HepG2 (cell line): Measurements from ENCODE around the gene PHTF2. TPM values are rescaled to one million over a fixed set of nuclear protein-coding genes. Genes with fewer than 3 reads are reported as not detected.

Source experiments
- ATAC-seq: fragments of 200-7000 bp; cut with Tn5 transposase; 3 replicates; pipeline ENCODE4 v1.9.1; 2020; ENCODE audit warnings: mild to moderate bottlenecking, moderate library complexity
- BruUV-seq: library from RNA; stranded (reverse); fragments of 400-500 nt; replicated peaks from 2 replicates; lab custom pipeline; 2021; lab: Mats Ljungman, UMichigan
- CTCF ChIA-PET: fragments of 300-600 bp; formaldehyde crosslinking; extraction: SDS; loops from one replicate; lab custom pipeline; 2021; ENCODE audit warnings: low total read pairs, inconsistent platforms, low intra/inter-chr PET ratio; lab: Yijun Ruan, JAX
- POLR2A ChIA-PET: fragments of 350-600 bp; sonication (Branson Sonifier 250); formaldehyde crosslinking; loops from one replicate; lab custom pipeline; 2020; ENCODE audit warnings: antibody characterized with exemption, inconsistent platforms; lab: Yijun Ruan, JAX
- DNase-seq: peaks from one replicate; pipeline ENCODE4 v3.0.0-alpha.2; 2015; ENCODE audit warnings: low spot score
- FAIRE-seq: peaks from 3 replicates; lab custom pipeline; 2011; peaks lifted over from hg19 to GRCh38; lab: Jason Lieb, UNC
- H2AFZ ChIP-seq: one replicate; pipeline ENCODE4 v1.6.1; 2011; ENCODE audit warnings: low read length, inconsistent platforms
- H3K27ac ChIP-seq: fragments of 300-600 bp; 3 replicates; pipeline ENCODE4 v1.8.0; 2011; ENCODE audit warnings: mixed run types, mild to moderate bottlenecking, mixed read lengths, low read length, inconsistent platforms; ENCODE audit not compliant: insufficient read depth; ENCODE audit errors: extremely low read length
- H3K27me3 ChIP-seq, 2 experiments: fragments of 200-600 bp in 1 of 2; 2 replicates in 1 of 2; 3 replicates in 1 of 2; pipeline versions ENCODE4 v1.6.0 to v1.8.0; 2011; ENCODE audit warnings: low read length in 2 of 2, mild to moderate bottlenecking in 2 of 2, moderate library complexity in 2 of 2, inconsistent platforms in 1 of 2; ENCODE audit not compliant: insufficient read depth in 2 of 2, control insufficient read depth in 1 of 2
- H3K36me3 ChIP-seq, 2 experiments: fragments of 200-600 bp in 1 of 2; replicated peaks in 1 of 2; 2 replicates in 1 of 2; 3 replicates in 1 of 2; pipeline versions ENCODE4 v1.5.1 to v1.8.0; 2011; ENCODE audit warnings: low read length in 2 of 2, inconsistent platforms in 1 of 2; ENCODE audit not compliant: insufficient read depth in 2 of 2, control insufficient read depth in 1 of 2
- H3K4me1 ChIP-seq: 2 replicates; pipeline ENCODE4 v1.5.1; 2012; ENCODE audit warnings: low read length, inconsistent platforms; ENCODE audit not compliant: insufficient read depth
- H3K4me2 ChIP-seq: 2 replicates; pipeline ENCODE4 v1.6.0; 2011; ENCODE audit warnings: low read depth, low read length, inconsistent platforms
- H3K4me3 ChIP-seq, 3 experiments: fragments of 200-600 bp in 1 of 3; sonication (generic), shearing (Covaris generic) in 1 of 3; replicated peaks in 1 of 3; 2 replicates each; pipeline ENCODE4 v1.5.1; 2011 to 2016; ENCODE audit warnings: low read length in 3 of 3, inconsistent platforms in 2 of 3, low read depth in 2 of 3, mild to moderate bottlenecking in 2 of 3, control low read depth in 1 of 3, mixed read lengths in 1 of 3; ENCODE audit not compliant: insufficient read depth in 1 of 3
- H3K79me2 ChIP-seq: one replicate; pipeline ENCODE4 v1.6.1; 2011; ENCODE audit warnings: low read length, inconsistent platforms; ENCODE audit not compliant: insufficient read depth
- H3K9ac ChIP-seq: 2 replicates; pipeline ENCODE4 v1.6.0; 2011; ENCODE audit warnings: mild to moderate bottlenecking, low read depth, low read length, inconsistent platforms; ENCODE audit not compliant: insufficient read depth
- H3K9me3 ChIP-seq: 2 replicates; pipeline ENCODE4 v1.5.1; 2012; ENCODE audit warnings: mild to moderate bottlenecking, low read length
- H4K20me1 ChIP-seq: 2 replicates; pipeline ENCODE4 v1.6.0; 2011; ENCODE audit warnings: inconsistent platforms, mild to moderate bottlenecking, low read length, moderate library complexity; ENCODE audit not compliant: insufficient read depth
- ATRX ChIP-seq: sonication (generic); formaldehyde crosslinking; IDR thresholded peaks from 2 replicates; pipeline ENCODE4 v1.4.0; 2020; ENCODE audit warnings: missing genetic modification reagents, borderline replicate concordance
- ERF ChIP-seq: IDR thresholded peaks from 2 replicates; pipeline ENCODE4 v1.6.1; 2018; ENCODE audit warnings: missing biosample characterization, missing genetic modification reagents
- GLI4 ChIP-seq: sonication (generic); formaldehyde crosslinking; IDR thresholded peaks from 2 replicates; pipeline ENCODE4 v1.5.1; 2020; ENCODE audit warnings: missing genetic modification reagents, mild to moderate bottlenecking, moderate library complexity, borderline replicate concordance
- GZF1 ChIP-seq: sonication (generic); formaldehyde crosslinking; IDR thresholded peaks from 2 replicates; pipeline ENCODE4 v1.5.1; 2020; ENCODE audit warnings: mild to moderate bottlenecking, missing genetic modification reagents
- KLF12 ChIP-seq: sonication (generic); formaldehyde crosslinking; IDR thresholded peaks from 2 replicates; pipeline ENCODE4 v1.4.0; 2020; ENCODE audit warnings: missing genetic modification reagents, borderline replicate concordance
- MXD4 ChIP-seq: IDR thresholded peaks from 2 replicates; pipeline ENCODE4 v1.6.1; 2016; ENCODE audit warnings: mild to moderate bottlenecking, missing biosample characterization, missing genetic modification reagents
- TCF7 ChIP-seq: sonication (generic); IDR thresholded peaks from 2 replicates; pipeline ENCODE4 v1.6.1; 2016; ENCODE audit warnings: antibody characterized with exemption, low read depth
- TRIM24 ChIP-seq: sonication (generic); formaldehyde crosslinking; IDR thresholded peaks from 2 replicates; pipeline ENCODE4 v1.8.0; 2022; ENCODE audit warnings: mild to moderate bottlenecking, missing genetic modification reagents
- ZKSCAN8 ChIP-seq: IDR thresholded peaks from 2 replicates; pipeline ENCODE4 v1.6.1; 2016; ENCODE audit warnings: borderline replicate concordance, missing genetic modification reagents, missing compliant biosample characterization
- ZNF496 ChIP-seq: sonication (generic); formaldehyde crosslinking; IDR thresholded peaks from 2 replicates; pipeline ENCODE4 v1.8.1; 2023; ENCODE audit warnings: mild to moderate bottlenecking, moderate library complexity, missing genetic modification reagents; ENCODE audit not compliant: insufficient replicate concordance
- ZNF501 ChIP-seq: sonication (generic); formaldehyde crosslinking; IDR thresholded peaks from 2 replicates; pipeline ENCODE4 v1.5.1; 2020; ENCODE audit warnings: mild to moderate bottlenecking, moderate library complexity, missing genetic modification reagents
- ZNF766 ChIP-seq: sonication (generic); formaldehyde crosslinking; IDR thresholded peaks from 2 replicates; pipeline ENCODE4 v1.5.0; 2020; ENCODE audit warnings: missing genetic modification reagents, borderline replicate concordance
- WGBS: methylation state at CpG from one replicate; pipeline ENCODE4 v1.1.6; 2017; ENCODE audit warnings: low lambda C conversion rate; 5-methylcytosine and 5-hydroxymethylcytosine counted together
- in situ Hi-C: cut with HindIII; loops from 2 replicates; pipeline ENCODE4 v1.10.0; 2017; ENCODE audit warnings: low pct_unique_long_range_greater_than_20kb; ENCODE audit not compliant: extremely low pct_ligation_motif_present
- intact Hi-C: fragments of 100-400 bp; cut with micrococcal nuclease; formaldehyde crosslinking; loops from one replicate; pipeline ENCODE4 v1.10.0; 2022; ENCODE audit not compliant: unreplicated experiment
- polyA plus RNA-seq, 8 experiments: library from polyadenylated mRNA; depleted of rRNA in 3 of 8; stranded (reverse) in 7 of 8; unstranded in 1 of 8; fragments of >200 nt; fragmentation: Illumina TruSeq in 4 of 8; extraction: Trizol in 4 of 8; gene quantifications; 2 replicates each; pipeline versions ENCODE4 v1.2.1 to v1.2.3, GENCODE V29; 2011 to 2016; ENCODE audit warnings: low read depth in 4 of 8, missing spikeins in 1 of 8, mixed read lengths in 1 of 8; ENCODE audit not compliant: insufficient read depth in 1 of 8
- total RNA-seq, 5 experiments: library from RNA; depleted of rRNA; stranded (reverse); fragments of >200 nt; fragmentation: Illumina TruSeq; extraction: Trizol; gene quantifications; 2 replicates each; pipeline ENCODE4 v1.2.3, GENCODE V29; 2016; ENCODE audit warnings: low read depth in 1 of 5
- TF ChIP-seq, protein P1 (sequence below): sonication (generic); formaldehyde crosslinking; IDR thresholded peaks from 2 replicates; pipeline ENCODE4 v1.9.0; 2022; ENCODE audit warnings: low read depth, missing genetic modification reagents
- TF ChIP-seq, protein P2 (sequence below): IDR thresholded peaks from 2 replicates; pipeline ENCODE4 v1.6.1; 2018; ENCODE audit warnings: missing genetic modification reagents, mild to moderate bottlenecking, missing compliant biosample characterization
- TF ChIP-seq, protein P3 (sequence below): sonication (generic); formaldehyde crosslinking; IDR thresholded peaks from 2 replicates; pipeline ENCODE4 v1.5.0; 2020; ENCODE audit warnings: missing genetic modification reagents
- TF ChIP-seq, protein P4 (sequence below): sonication (generic); formaldehyde crosslinking; IDR thresholded peaks from 2 replicates; pipeline ENCODE4 v1.4.0; 2020; ENCODE audit warnings: missing genetic modification reagents, low read depth, mild to moderate bottlenecking, borderline replicate concordance

The PHTF2 gene
- total and polyA plus RNA-seq, 2 of the 13 experiments (the other 11 are each of a cell fraction or from before 2014, with no cell fraction given), result 7.4 to 10.2 TPM

DNA sequence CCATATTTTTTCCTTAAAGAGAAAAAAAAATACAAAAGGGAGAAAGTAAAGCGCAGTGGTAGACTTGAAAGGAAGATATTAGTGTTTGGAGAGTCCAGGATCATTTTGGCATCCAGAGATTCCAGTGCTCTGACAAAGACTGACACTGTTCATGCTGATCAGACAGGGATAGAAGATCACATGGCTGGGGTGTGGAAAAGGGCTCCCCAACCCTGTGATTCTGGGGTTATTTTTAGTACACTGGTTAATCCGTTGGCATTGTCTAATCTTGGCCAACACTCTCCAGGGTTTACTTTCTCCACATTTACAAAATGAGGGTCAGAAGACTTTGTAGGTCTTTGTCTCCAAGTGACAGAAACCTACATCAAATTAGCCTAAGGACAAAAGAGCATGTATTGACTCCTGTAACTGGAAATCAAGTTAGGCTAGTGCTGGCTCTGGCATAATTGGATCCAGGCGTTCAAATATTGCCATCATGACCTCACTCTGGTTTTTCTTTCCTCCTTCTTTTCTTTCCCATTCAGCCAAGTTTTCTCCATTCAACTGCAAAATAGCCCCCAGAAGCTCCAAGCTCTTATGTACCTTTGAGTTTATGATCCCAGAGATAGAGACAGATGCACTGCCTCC lies 181.6 kb downstream of the PHTF2 start:
- FAIRE-seq (no peak), ATAC-seq (no peak), DNase-seq (no peak)
- Histone ChIP-seq H3K4me1 (no peaks in the 10 kb centered on the region), H3K27me3 (peaks cover 0 to 3% of the 10 kb centered on the region in 2 experiments; a peak in 2 of 5 replicates), H3K4me2 (no peak overlapping the region), H3K36me3 (no peaks in the 10 kb centered on the region), H2AFZ (no peak overlapping the region), H3K79me2 (no peaks in the 10 kb centered on the region), H3K4me3 (no peak overlapping the region), H4K20me1 (no peaks in the 10 kb centered on the region), H3K9ac (no peak overlapping the region), H3K27ac (no peak overlapping the region), H3K9me3 (no peaks in the 10 kb centered on the region)
- CTCF ChIA-PET, result no interaction called here
- POLR2A ChIA-PET, result no interaction called here
- TF ChIP-seq GZF1 (CRISPR knock-in tag), result no peak
- TF ChIP-seq KLF12 (CRISPR knock-in tag), result no peak
- TF ChIP-seq, protein P1, sequence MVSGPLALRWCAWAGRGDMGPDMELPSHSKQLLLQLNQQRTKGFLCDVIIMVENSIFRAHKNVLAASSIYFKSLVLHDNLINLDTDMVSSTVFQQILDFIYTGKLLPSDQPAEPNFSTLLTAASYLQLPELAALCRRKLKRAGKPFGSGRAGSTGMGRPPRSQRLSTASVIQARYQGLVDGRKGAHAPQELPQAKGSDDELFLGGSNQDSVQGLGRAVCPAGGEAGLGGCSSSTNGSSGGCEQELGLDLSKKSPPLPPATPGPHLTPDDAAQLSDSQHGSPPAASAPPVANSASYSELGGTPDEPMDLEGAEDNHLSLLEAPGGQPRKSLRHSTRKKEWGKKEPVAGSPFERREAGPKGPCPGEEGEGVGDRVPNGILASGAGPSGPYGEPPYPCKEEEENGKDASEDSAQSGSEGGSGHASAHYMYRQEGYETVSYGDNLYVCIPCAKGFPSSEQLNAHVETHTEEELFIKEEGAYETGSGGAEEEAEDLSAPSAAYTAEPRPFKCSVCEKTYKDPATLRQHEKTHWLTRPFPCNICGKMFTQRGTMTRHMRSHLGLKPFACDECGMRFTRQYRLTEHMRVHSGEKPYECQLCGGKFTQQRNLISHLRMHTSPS (CRISPR knock-in tag), result no peak
- no peak for TF ChIP-seq TRIM24
- TF ChIP-seq ZKSCAN8 (CRISPR knock-in tag), result no peak
- TF ChIP-seq MXD4 (CRISPR knock-in tag), result no peak
- TF ChIP-seq ZNF496 (CRISPR knock-in tag), result no peak
- TF ChIP-seq, protein P2, sequence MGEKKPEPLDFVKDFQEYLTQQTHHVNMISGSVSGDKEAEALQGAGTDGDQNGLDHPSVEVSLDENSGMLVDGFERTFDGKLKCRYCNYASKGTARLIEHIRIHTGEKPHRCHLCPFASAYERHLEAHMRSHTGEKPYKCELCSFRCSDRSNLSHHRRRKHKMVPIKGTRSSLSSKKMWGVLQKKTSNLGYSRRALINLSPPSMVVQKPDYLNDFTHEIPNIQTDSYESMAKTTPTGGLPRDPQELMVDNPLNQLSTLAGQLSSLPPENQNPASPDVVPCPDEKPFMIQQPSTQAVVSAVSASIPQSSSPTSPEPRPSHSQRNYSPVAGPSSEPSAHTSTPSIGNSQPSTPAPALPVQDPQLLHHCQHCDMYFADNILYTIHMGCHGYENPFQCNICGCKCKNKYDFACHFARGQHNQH (CRISPR knock-in tag), result no peak
- TF ChIP-seq, protein P3, sequence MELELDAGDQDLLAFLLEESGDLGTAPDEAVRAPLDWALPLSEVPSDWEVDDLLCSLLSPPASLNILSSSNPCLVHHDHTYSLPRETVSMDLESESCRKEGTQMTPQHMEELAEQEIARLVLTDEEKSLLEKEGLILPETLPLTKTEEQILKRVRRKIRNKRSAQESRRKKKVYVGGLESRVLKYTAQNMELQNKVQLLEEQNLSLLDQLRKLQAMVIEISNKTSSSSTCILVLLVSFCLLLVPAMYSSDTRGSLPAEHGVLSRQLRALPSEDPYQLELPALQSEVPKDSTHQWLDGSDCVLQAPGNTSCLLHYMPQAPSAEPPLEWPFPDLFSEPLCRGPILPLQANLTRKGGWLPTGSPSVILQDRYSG (CRISPR knock-in tag), result no peak
- TF ChIP-seq ZNF766 (CRISPR knock-in tag), result no peak
- TF ChIP-seq TCF7, result no peak
- TF ChIP-seq ERF (CRISPR knock-in tag), result no peak
- TF ChIP-seq ZNF501 (CRISPR knock-in tag), result no peak
- TF ChIP-seq GLI4, result no peak
- TF ChIP-seq ATRX, result no peak
- TF ChIP-seq, protein P4, sequence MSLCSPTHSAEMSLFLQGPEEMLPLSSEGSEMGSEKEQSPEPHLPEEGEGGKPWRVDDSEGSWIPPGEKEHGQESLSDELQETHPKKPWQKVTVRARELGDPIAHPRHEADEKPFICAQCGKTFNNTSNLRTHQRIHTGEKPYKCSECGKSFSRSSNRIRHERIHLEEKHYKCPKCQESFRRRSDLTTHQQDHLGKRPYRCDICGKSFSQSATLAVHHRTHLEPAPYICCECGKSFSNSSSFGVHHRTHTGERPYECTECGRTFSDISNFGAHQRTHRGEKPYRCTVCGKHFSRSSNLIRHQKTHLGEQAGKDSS, result no peak
- no TSS peak for BruUV-seq
- 35% methylated on average over 2 of the region's 3 CpGs for WGBS
- intact Hi-C loops, result no loop called here
- in situ Hi-C loops, result no loop called here
